ENCODE results near the gene SNX2. TPM values are rescaled to one million over a fixed set of nuclear protein-coding genes. Genes with fewer than 3 reads are reported as not detected.
"Not testable (repeated sequence)": the region's sequence is repeated elsewhere in the genome, so short reads cannot be mapped to it uniquely, and the experiment has no call there.

SNX2 gene
- total RNA-seq, 2 donors from 2014 or later = 23.8 to 26.6 TPM

GRCh38 chr5:122836947-122837346 lies 62.1 kb downstream of the SNX2 start:
- Mint-ChIP-seq H3K4me1 (ENCODE audit: low read depth in 2 of 2) (no peaks in the 10 kb centered on the region), H3K27ac (no peak overlapping the region), H3K36me3 (no peaks in the 10 kb centered on the region), H3K4me3 (no peak overlapping the region), H3K9me3 (no peaks in the 10 kb centered on the region), H3K27me3 (peaks cover 9 to 10% of the 10 kb centered on the region in 2 donors)
- ATAC-seq (no peak), DNase-seq (ENCODE audit: low spot score) (no peak)

DNA sequence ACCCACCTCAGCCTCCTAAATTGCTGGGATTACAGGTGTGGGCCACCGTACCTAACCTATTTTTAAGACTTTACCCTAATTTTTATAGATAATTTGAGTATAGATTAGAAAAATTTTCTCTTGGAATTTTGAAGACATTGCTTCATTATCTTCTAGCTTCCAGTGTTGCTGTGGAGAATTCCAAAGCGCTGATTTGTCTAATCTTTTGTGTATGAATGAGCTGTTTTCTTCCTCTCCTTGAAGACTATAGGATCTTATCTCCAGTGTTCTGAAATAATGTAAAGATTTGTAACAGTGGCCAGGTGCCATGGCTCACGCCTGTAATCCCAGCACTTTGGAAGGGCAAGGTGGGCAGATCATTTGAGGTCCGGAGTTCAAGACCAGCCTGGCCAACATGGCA lies 64.9 kb downstream of the SNX2 start:
- peaks cover 9% of the 10 kb centered on the region in 2 donors for H3K4me1 Mint-ChIP-seq (ENCODE audit: low read depth in 2 of 2)
- H3K27me3 Mint-ChIP-seq = peaks cover 13 to 16% of the 10 kb centered on the region in 2 donors
- H3K9me3 Mint-ChIP-seq = no peaks in the 10 kb centered on the region
- DNase-seq (ENCODE audit: low spot score) = no peak
- H3K27ac Mint-ChIP-seq = no peak overlapping the region
- no peak for ATAC-seq
- H3K36me3 Mint-ChIP-seq = no peaks in the 10 kb centered on the region
- H3K4me3 Mint-ChIP-seq = no peak overlapping the region

DNA sequence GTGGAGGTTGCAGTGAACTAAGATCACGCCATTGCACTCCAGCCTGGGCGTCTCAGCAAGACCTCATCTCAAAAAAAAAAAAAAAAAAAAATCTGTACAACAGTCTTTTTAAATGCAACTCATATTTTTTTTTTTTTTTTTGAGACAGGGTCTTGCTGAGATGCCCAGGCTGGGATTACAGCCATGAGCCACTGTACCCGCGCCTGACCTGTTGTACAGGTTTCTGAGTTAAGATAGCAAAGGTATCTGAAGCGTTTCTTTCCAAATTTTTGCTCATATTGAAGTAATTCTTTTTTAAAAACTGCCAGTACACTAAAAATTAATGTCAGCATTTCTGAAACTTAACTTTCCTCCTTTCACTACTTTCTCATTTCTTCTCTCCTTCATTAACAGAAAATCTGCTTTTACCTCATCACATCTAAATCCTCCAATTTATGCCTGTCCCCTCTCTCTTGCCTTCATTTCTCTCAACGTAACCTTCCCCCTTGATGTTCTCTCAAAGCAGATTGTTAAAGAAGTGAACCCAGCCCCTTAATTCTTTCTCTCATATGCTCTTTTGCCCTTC lies 67.2 kb downstream of the SNX2 start:
- H3K4me3 Mint-ChIP-seq = no peak overlapping the region
- DNase-seq (ENCODE audit: low spot score) (no peak), ATAC-seq (no peak)
- H3K27me3 Mint-ChIP-seq = peaks cover 13 to 16% of the 10 kb centered on the region in 2 donors
- H3K9me3 Mint-ChIP-seq = no peaks in the 10 kb centered on the region
- no peak overlapping the region for H3K27ac Mint-ChIP-seq
- no peaks in the 10 kb centered on the region for H3K36me3 Mint-ChIP-seq
- peaks cover 13 to 22% of the 10 kb centered on the region in 2 donors for H3K4me1 Mint-ChIP-seq (ENCODE audit: low read depth in 2 of 2)

DNA sequence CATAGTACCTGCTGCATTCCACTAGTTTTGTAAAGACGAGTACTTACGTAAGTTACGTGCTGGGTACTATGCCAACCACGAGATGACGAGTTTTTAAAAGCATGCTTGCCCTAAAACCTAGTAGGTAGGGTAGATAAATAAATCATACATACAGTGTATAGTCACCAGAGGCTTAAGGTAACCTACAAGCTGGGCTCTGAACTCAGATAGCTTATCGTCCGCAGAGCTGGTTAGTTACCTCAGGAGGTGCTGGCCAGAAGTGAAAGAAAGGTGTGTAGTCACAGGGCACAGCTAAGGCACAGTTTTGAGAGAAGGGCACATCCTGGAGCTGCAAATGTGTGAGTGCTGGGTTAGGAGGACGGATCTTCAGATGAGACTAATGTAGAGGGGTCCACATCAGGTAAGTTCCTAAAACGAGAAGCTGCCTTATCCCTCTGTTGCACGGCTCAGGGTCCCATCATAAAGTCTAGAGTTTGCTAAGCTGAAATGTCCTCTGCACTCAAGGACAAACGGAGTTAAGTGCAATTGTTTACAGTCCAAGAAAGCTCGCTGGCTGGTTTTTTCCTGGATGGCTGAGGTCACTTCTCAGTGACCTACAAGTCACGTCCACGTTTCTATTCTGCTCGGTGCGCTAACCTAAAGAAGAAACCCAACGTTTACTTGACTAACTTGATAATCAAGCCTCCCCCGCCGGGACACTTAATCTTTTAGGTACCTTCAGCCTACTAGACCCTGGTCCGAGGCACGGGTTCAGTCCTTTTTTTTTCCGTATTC lies 69.4 kb downstream of the SNX2 start:
- Mint-ChIP-seq H3K4me1 (ENCODE audit: low read depth in 2 of 2) (peaks cover 14 to 23% of the 10 kb centered on the region in 2 donors), H3K27me3 (peaks cover 8% of the 10 kb centered on the region in 2 donors), H3K27ac (peak overlapping the region; percentile 59 to 86), H3K36me3 (no peaks in the 10 kb centered on the region), H3K4me3 (peak overlapping the region; percentile 94), H3K9me3 (no peaks in the 10 kb centered on the region)
- ATAC-seq (no peak), DNase-seq (ENCODE audit: low spot score) (no peak)

GRCh38 chr5:122844910-122845228 lies 70.0 kb downstream of the SNX2 start:
- DNase-seq (ENCODE audit: low spot score) (no peak), ATAC-seq (peak; percentile 2 to 6)
- H3K4me3 Mint-ChIP-seq = peak overlapping the region; percentile 94
- H3K27ac Mint-ChIP-seq = peak overlapping the region; percentile 59 to 86
- peaks cover 17 to 23% of the 10 kb centered on the region in 2 donors for H3K4me1 Mint-ChIP-seq (ENCODE audit: low read depth in 2 of 2)
- H3K27me3 Mint-ChIP-seq = peaks cover 8% of the 10 kb centered on the region in 2 donors
- H3K9me3 Mint-ChIP-seq = no peaks in the 10 kb centered on the region
- H3K36me3 Mint-ChIP-seq = no peaks in the 10 kb centered on the region

GRCh38 chr5:122845229-122846050 lies 70.6 kb downstream of the SNX2 start, which contains the start of gene SNX24:
TSS of gene SNX24 (plus strand) at chr5:122845613. CDS start at chr5:122845634, 21 bp downstream.
- H3K27me3 Mint-ChIP-seq = peaks cover 6 to 8% of the 10 kb centered on the region in 2 donors
- peak within 1 kb of the TSS; percentile 59 to 86 for H3K27ac Mint-ChIP-seq
- peak; percentile 83 for DNase-seq (ENCODE audit: low spot score)
- H3K9me3 Mint-ChIP-seq = no peaks in the 10 kb centered on the region
- H3K4me1 Mint-ChIP-seq (ENCODE audit: low read depth in 2 of 2) = peaks cover 17 to 23% of the 10 kb centered on the region in 2 donors
- ATAC-seq = peak; percentile 93 to 94
- H3K4me3 Mint-ChIP-seq = peak within 1 kb of the TSS; percentile 94
- H3K36me3 Mint-ChIP-seq = no peaks in the 10 kb centered on the region

- peaks cover 4 to 8% of the 10 kb centered on the region in 2 donors for H3K27me3 Mint-ChIP-seq
- no peaks in the 10 kb centered on the region for H3K9me3 Mint-ChIP-seq
- H3K4me1 Mint-ChIP-seq (ENCODE audit: low read depth in 2 of 2) = peaks cover 17 to 23% of the 10 kb centered on the region in 2 donors
- ATAC-seq = no peak
- no peak for DNase-seq (ENCODE audit: low spot score)
- H3K4me3 Mint-ChIP-seq = peak overlapping the region; percentile 94
- peak overlapping the region in 1 of 2 donors; percentile 73 for H3K27ac Mint-ChIP-seq
- no peaks in the 10 kb centered on the region for H3K36me3 Mint-ChIP-seq
Measured at GRCh38 chr5:122846051-122846550, 71.2 kb downstream of the SNX2 start.

DNA sequence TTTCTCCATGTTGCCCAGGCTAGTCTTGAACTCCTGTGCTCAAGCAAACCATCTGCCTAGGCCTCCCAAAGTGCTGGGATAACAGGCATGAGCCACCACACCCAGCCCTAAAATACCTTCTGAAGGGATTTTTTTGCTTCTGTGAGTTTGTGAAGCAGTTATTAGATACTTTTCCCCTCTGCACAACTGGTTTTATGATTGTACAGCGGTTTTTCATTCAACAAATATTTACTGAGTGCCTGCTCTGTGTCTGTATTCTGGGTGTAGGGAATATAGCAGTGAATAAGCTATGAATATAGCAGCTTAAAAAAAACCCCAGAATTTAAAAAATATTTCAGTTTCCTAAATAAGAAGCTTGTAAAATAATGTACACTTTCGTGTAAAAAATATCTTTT lies 72.8 kb downstream of the SNX2 start:
- H3K27ac Mint-ChIP-seq = peak overlapping the region in 1 of 2 donors; percentile 18
- H3K9me3 Mint-ChIP-seq = no peaks in the 10 kb centered on the region
- no peak for ATAC-seq
- DNase-seq (ENCODE audit: low spot score) = no peak
- H3K36me3 Mint-ChIP-seq = no peaks in the 10 kb centered on the region
- no peak overlapping the region for H3K4me3 Mint-ChIP-seq
- H3K4me1 Mint-ChIP-seq (ENCODE audit: low read depth in 2 of 2) = peaks cover 17 to 23% of the 10 kb centered on the region in 2 donors
- peaks cover 0 to under 1% of the 10 kb centered on the region in 2 donors for H3K27me3 Mint-ChIP-seq

DNA sequence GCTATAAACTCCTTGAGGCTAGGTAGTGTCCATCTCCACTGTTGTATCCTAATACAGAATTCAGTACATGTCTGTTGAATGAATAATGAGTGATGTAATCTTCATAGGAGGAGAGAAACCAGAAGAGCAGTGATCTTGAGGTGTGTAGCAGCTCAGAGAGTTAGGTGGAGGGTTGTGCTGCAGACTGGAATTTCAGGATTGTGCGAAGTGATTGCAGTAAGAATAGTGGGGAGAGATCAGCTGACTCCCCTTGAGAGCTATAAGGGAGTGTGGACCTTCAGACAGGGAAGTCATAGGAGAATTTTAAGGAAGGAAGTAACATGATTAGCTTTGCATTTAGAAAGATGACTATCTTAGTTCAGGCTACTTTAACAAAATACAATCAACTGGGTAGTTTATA lies 74.9 kb downstream of the SNX2 start:
- ATAC-seq = no peak
- no peak overlapping the region for H3K27ac Mint-ChIP-seq
- no peaks in the 10 kb centered on the region for H3K9me3 Mint-ChIP-seq
- peaks cover 8 to 14% of the 10 kb centered on the region in 2 donors for H3K4me1 Mint-ChIP-seq (ENCODE audit: low read depth in 2 of 2)
- DNase-seq (ENCODE audit: low spot score) = no peak
- no peaks in the 10 kb centered on the region for H3K36me3 Mint-ChIP-seq
- H3K4me3 Mint-ChIP-seq = no peak overlapping the region
- H3K27me3 Mint-ChIP-seq = no peaks in the 10 kb centered on the region

GRCh38 chr5:122857538-122857937 lies 82.7 kb downstream of the SNX2 start:
- not testable (repeated sequence) for ATAC-seq; H3K4me1 Mint-ChIP-seq (ENCODE audit: low read depth in 2 of 2); H3K27me3 Mint-ChIP-seq; H3K4me3 Mint-ChIP-seq; H3K27ac Mint-ChIP-seq; H3K9me3 Mint-ChIP-seq; H3K36me3 Mint-ChIP-seq; DNase-seq (ENCODE audit: low spot score)

GRCh38 chr5:122858451-122858850 lies 83.6 kb downstream of the SNX2 start:
- DNase-seq (ENCODE audit: low spot score) (no peak), ATAC-seq (no peak)
- Mint-ChIP-seq H3K4me3 (no peak overlapping the region), H3K36me3 (no peaks in the 10 kb centered on the region), H3K4me1 (ENCODE audit: low read depth in 2 of 2) (peaks cover 2 to 6% of the 10 kb centered on the region in 2 donors), H3K27ac (no peak overlapping the region), H3K27me3 (peaks cover 0 to 2% of the 10 kb centered on the region in 2 donors), H3K9me3 (peaks cover 2% of the 10 kb centered on the region)

- no peak for ATAC-seq
Measured at GRCh38 chr5:122863240-122863639, 88.4 kb downstream of the SNX2 start.

GRCh38 chr5:122863721-122864120 lies 88.8 kb downstream of the SNX2 start:
- no peaks in the 10 kb centered on the region for H3K36me3 Mint-ChIP-seq
- ATAC-seq = no peak
- H3K9me3 Mint-ChIP-seq = no peaks in the 10 kb centered on the region
- H3K27me3 Mint-ChIP-seq = peaks cover 0 to 2% of the 10 kb centered on the region in 2 donors
- no peak overlapping the region for H3K27ac Mint-ChIP-seq
- H3K4me1 Mint-ChIP-seq (ENCODE audit: low read depth in 2 of 2) = peaks cover 0 to 18% of the 10 kb centered on the region in 2 donors
- no peak for DNase-seq (ENCODE audit: low spot score)
- H3K4me3 Mint-ChIP-seq = peak overlapping the region; percentile 28

More at GRCh38 chr5:122863240-122863639, 88.4 kb downstream of the SNX2 start:
- H3K27ac Mint-ChIP-seq = no peak overlapping the region
- H3K27me3 Mint-ChIP-seq = peaks cover 0 to 2% of the 10 kb centered on the region in 2 donors
- peaks cover 0 to 18% of the 10 kb centered on the region in 2 donors for H3K4me1 Mint-ChIP-seq (ENCODE audit: low read depth in 2 of 2)
- no peaks in the 10 kb centered on the region for H3K9me3 Mint-ChIP-seq
- DNase-seq (ENCODE audit: low spot score) = no peak
- no peaks in the 10 kb centered on the region for H3K36me3 Mint-ChIP-seq
- H3K4me3 Mint-ChIP-seq = no peak overlapping the region
